Measurements from ENCODE around the gene RBMS3.

DNA sequence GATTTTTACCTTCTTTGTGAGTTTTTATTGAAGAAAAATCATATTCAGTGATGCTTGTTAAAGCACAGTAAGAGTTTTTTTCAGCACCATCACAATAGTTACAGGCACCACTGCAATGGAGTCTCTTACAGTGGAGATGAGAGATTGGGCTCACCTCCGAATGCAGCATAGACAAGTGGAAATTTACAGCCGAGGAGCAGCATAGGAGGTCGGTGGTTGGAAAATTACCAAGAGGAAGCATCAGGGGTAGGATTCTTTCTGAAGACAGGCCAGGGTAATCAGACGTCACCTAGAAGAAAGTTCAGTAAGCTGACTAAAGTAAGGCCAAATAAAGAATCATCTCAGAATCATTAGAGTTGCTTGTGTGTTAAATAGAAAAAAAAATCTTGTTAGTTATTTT, 491.6 kb downstream of the RBMS3 start:
- TF ChIP-seq, protein P1, sequence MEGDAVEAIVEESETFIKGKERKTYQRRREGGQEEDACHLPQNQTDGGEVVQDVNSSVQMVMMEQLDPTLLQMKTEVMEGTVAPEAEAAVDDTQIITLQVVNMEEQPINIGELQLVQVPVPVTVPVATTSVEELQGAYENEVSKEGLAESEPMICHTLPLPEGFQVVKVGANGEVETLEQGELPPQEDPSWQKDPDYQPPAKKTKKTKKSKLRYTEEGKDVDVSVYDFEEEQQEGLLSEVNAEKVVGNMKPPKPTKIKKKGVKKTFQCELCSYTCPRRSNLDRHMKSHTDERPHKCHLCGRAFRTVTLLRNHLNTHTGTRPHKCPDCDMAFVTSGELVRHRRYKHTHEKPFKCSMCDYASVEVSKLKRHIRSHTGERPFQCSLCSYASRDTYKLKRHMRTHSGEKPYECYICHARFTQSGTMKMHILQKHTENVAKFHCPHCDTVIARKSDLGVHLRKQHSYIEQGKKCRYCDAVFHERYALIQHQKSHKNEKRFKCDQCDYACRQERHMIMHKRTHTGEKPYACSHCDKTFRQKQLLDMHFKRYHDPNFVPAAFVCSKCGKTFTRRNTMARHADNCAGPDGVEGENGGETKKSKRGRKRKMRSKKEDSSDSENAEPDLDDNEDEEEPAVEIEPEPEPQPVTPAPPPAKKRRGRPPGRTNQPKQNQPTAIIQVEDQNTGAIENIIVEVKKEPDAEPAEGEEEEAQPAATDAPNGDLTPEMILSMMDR (IDR thresholded peaks at IDR 0.05), result no peak
- TF ChIP-seq EZH2 (IDR thresholded peaks at IDR 0.05), result no peak
- no peak for TF ChIP-seq EZH2phosphoT487 (IDR thresholded peaks at IDR 0.05)
